Ishikawa (cell line): ENCODE data around the gene APOB.

Experiments used
- CEBPB ChIP-seq: IDR thresholded peaks from 2 replicates; pipeline ENCODE4 v1.6.1; 2012
- CREB1 ChIP-seq: IDR thresholded peaks from 2 replicates; pipeline ENCODE4 v1.6.1; 2012; ENCODE audit warnings: low read depth
- EGR1 ChIP-seq: IDR thresholded peaks from 2 replicates; pipeline ENCODE4 v1.6.1; 2012
- EP300 ChIP-seq: IDR thresholded peaks from 2 replicates; pipeline ENCODE4 v1.6.1; 2012; ENCODE audit warnings: borderline replicate concordance
- FOXM1 ChIP-seq: IDR thresholded peaks from 2 replicates; pipeline ENCODE4 v1.6.1; 2012; ENCODE audit warnings: low read depth, borderline replicate concordance
- MAX ChIP-seq: IDR thresholded peaks from 2 replicates; pipeline ENCODE4 v1.6.1; 2012
- NFIC ChIP-seq: IDR thresholded peaks from 2 replicates; pipeline ENCODE4 v1.6.1; 2012
- RAD21 ChIP-seq: IDR thresholded peaks from 2 replicates; pipeline ENCODE4 v1.6.1; 2012; ENCODE audit warnings: low read depth
- REST ChIP-seq: IDR thresholded peaks from 2 replicates; pipeline ENCODE4 v1.6.1; 2012; ENCODE audit warnings: low read depth, mild to moderate bottlenecking
- TAF1 ChIP-seq: IDR thresholded peaks from 2 replicates; pipeline ENCODE4 v1.6.1; 2012; ENCODE audit warnings: low read depth, mild to moderate bottlenecking
- TCF12 ChIP-seq: IDR thresholded peaks from 2 replicates; pipeline ENCODE4 v1.6.1; 2012; ENCODE audit warnings: low read depth
- TEAD4 ChIP-seq: IDR thresholded peaks from 2 replicates; pipeline ENCODE4 v1.6.1; 2012
- USF1 ChIP-seq: IDR thresholded peaks from 2 replicates; pipeline ENCODE4 v1.6.1; 2012
- YY1 ChIP-seq: IDR thresholded peaks from 2 replicates; pipeline ENCODE4 v1.6.1; 2012; ENCODE audit warnings: low read depth
- ZBTB7A ChIP-seq: IDR thresholded peaks from 2 replicates; pipeline ENCODE4 v1.6.1; 2012; ENCODE audit warnings: low read depth

The APOB gene

GRCh38 chr2:21072477-21073242 lies 28.8 kb upstream of the APOB start:
- TF ChIP-seq MAX (no peak), TEAD4 (no peak), NFIC (no peak), FOXM1 (no peak), CREB1 (no peak), YY1 (no peak), ZBTB7A (no peak)

- TF ChIP-seq EGR1: no peak
- no peak for TF ChIP-seq TAF1
- no peak for TF ChIP-seq REST
- no peak for TF ChIP-seq FOXM1
- TF ChIP-seq TCF12: no peak
- no peak for TF ChIP-seq USF1
- TF ChIP-seq EP300: no peak
- no peak for TF ChIP-seq RAD21
- no peak for TF ChIP-seq CEBPB
- no peak for TF ChIP-seq YY1
- TF ChIP-seq ZBTB7A: no peak
- no peak for TF ChIP-seq TEAD4
- no peak for TF ChIP-seq NFIC
Observed at GRCh38 chr2:21070341-21071257, 26.7 kb upstream of the APOB start.

- no peak for TF ChIP-seq CEBPB
- TF ChIP-seq TEAD4: no peak
Observed at GRCh38 chr2:21069746-21070340, 26.0 kb upstream of the APOB start.

- no peak for TF ChIP-seq EGR1
- no peak for TF ChIP-seq TAF1
- TF ChIP-seq TCF12: no peak
- TF ChIP-seq CEBPB: no peak
- TF ChIP-seq ZBTB7A: no peak
Observed at GRCh38 chr2:21067859-21068537, 24.1 kb upstream of the APOB start.

GRCh38 chr2:21067125-21067524 lies 23.3 kb upstream of the APOB start:
- TF ChIP-seq ZBTB7A (no peak), TAF1 (no peak), FOXM1 (no peak), CREB1 (no peak), USF1 (no peak), TCF12 (no peak), EP300 (no peak), CEBPB (no peak)

- TF ChIP-seq EGR1: no peak
- TF ChIP-seq TAF1: no peak
- no peak for TF ChIP-seq NFIC
- no peak for TF ChIP-seq USF1
Observed at GRCh38 chr2:21059885-21060610, 16.2 kb upstream of the APOB start.
